ENCODE results near the gene MLN.

- TF ChIP-seq, protein P1, sequence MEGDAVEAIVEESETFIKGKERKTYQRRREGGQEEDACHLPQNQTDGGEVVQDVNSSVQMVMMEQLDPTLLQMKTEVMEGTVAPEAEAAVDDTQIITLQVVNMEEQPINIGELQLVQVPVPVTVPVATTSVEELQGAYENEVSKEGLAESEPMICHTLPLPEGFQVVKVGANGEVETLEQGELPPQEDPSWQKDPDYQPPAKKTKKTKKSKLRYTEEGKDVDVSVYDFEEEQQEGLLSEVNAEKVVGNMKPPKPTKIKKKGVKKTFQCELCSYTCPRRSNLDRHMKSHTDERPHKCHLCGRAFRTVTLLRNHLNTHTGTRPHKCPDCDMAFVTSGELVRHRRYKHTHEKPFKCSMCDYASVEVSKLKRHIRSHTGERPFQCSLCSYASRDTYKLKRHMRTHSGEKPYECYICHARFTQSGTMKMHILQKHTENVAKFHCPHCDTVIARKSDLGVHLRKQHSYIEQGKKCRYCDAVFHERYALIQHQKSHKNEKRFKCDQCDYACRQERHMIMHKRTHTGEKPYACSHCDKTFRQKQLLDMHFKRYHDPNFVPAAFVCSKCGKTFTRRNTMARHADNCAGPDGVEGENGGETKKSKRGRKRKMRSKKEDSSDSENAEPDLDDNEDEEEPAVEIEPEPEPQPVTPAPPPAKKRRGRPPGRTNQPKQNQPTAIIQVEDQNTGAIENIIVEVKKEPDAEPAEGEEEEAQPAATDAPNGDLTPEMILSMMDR (conservative IDR thresholded peaks at IDR 0.05), result no peak
- TF ChIP-seq ZFX (IDR thresholded peaks at IDR 0.05), result no peak
Measured at GRCh38 chr6:33776186-33776585, 27.6 kb downstream of the MLN start.
